T-helper 1 cell treated with Interleukin-12 subunit alpha and Interleukin-12 subunit beta and Interleukin-4 antibody, amounts not matched to agents 30 ng/mL and 1 ng/mL, for 36 hours (primary cell): Measurements from ENCODE around the gene SOX12. TPM values are rescaled to one million over a fixed set of nuclear protein-coding genes. Genes with fewer than 3 reads are reported as not detected.
"Not testable (repeated sequence)": the region's sequence is repeated elsewhere in the genome, so short reads cannot be mapped to it uniquely, and the experiment has no call there.

Experiments used
- intact Hi-C: fragments of 100-400 bp; cut with micrococcal nuclease; formaldehyde crosslinking; loops from one replicate; pipeline ENCODE4 v1.15.1; 2024
- total RNA-seq: library from RNA; stranded (reverse); gene quantifications from 2 replicates; pipeline ENCODE4 v1.2.3, GENCODE V29; 2022

Gene SOX12
- total RNA-seq, 1 donor from 2014 or later, result 2.4 TPM

DNA sequence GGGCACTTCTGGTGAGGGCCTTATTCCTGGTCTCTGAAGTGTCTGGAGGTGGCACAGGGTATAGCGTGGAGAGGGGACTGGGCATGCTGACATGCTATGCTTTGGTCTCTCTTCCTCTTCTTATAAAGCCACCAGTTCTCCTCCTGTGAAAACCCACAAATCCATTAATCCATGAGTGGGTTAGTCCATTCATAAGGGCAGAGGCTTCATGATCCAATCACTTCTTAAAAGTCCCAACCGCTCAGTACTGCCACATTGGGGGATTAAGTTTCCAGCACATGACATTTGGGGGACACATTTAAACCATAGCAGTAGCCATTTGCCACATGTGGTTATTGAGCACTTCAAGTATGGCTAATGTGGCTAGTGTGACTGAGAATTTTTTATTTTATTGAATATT lies 51.4 kb downstream of the SOX12 start:
- intact Hi-C loops, result no loop called here

- intact Hi-C loops, result not testable (repeated sequence)
Measured at GRCh38 chr20:377578-377977, 52.2 kb downstream of the SOX12 start.

GRCh38 chr20:378961-379336 lies 53.6 kb downstream of the SOX12 start:
- intact Hi-C loops, result no loop called here

Other genes starting within 250 kb of the SOX12 start
- not detected in 2 replicates for gene DEFB125, start 237.9 kb upstream of the SOX12 start, total RNA-seq
- gene DEFB126, start 183.0 kb upstream of the SOX12 start, total RNA-seq, result not detected in 2 replicates
- gene DEFB127, start 168.1 kb upstream of the SOX12 start, total RNA-seq, result not detected in 2 replicates
- not detected in 2 replicates for gene DEFB128, start 135.8 kb upstream of the SOX12 start, total RNA-seq
- gene DEFB129, start 98.3 kb upstream of the SOX12 start, total RNA-seq, result not detected in 2 replicates
- gene DEFB132, start 67.8 kb upstream of the SOX12 start, total RNA-seq, result not detected in 2 replicates
- 4.7 and 5.1 TPM in 2 replicates for gene C20orf96, start 34.8 kb upstream of the SOX12 start, total RNA-seq
- gene ZCCHC3, start 28.0 kb upstream of the SOX12 start, total RNA-seq, result 25.0 and 25.2 TPM in 2 replicates
- gene NRSN2, start 21.6 kb downstream of the SOX12 start, total RNA-seq, result 1.5 and 2.5 TPM in 2 replicates
- 27.1 and 29.1 TPM in 2 replicates for gene TRIB3, start 55.2 kb downstream of the SOX12 start, total RNA-seq
- 131 and 134 TPM in 2 replicates for gene RBCK1, start 82.7 kb downstream of the SOX12 start, total RNA-seq
- gene TBC1D20, start 137.0 kb downstream of the SOX12 start, total RNA-seq, result 40.2 and 40.3 TPM in 2 replicates
- gene CSNK2A1, start 218.2 kb downstream of the SOX12 start, total RNA-seq, result 121 and 124 TPM in 2 replicates